ENCODE data around the gene ATL1.

ATL1 gene

DNA sequence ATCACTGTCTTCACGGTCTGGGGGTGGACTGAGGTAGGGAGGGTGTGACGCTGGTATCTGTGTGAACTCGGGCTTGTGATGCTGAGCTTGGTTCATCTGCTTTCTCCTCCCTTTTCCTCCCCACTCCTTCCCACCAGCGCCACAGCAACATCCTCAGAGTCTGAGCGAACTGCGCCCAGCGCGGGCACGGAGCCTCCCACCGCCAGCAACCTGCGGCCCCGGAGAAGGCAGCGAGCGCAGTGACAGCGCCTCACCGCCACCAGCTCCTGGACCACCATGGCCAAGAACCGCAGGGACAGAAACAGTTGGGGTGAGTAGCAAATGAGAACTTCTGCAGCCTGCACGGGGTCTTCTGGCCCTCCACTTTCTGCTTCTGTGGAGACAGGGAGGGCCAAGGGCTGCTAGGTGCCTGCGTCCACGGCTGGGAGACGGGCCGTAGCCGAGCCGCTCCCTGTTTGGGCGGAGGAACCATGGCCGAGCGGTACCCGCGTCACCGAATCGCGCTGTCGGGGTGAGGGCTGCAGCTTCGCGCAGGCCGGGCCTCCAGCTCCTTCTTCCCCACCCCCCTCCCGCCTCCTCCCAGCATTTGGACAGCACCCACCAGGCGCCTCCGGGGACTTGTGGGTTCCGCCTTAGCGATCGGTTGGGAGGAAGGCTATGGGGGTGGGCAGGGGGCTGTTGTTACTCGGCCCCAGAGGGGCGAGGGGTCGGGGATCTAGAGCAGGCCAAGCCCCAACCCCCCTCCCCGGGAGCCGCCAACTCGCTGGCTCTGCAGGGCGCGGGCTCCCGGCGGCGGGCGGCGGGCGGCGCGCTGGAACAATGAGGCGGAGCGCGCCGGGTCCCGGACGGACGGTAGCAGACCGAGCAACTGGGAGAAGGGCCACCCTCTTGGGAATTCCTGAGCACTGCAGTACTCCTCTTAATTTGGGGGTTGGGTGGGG lies at the start of gene ATL1:
Gene ATL1, plus strand, starts transcription at position 156 of the 941 bp plus-strand sequence. Its CDS starts 121 bp downstream, at position 277.
- DNase-seq: no peak

DNA sequence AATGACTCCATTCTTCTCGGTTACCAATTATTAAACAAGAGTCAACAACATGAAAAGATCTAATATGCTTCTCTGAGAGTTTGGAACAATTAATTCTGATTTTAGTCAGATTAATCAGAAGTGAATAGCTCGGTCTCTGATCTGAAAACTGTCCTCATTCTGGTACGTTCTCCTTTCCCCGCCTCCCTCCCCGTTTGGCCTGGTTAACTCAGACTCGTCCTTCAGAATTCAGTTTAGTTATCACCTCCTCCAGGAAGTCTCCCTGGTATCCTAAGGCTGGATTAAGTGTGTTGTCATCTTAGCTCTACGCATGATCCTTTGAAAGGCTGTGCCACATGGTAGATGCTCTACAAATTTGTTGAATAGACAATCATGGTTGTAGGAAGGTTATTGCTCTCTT lies 49.8 kb upstream of the ATL1 start:
- DNase-seq: no peak

GRCh38 chr14:50512463-50512862 lies 47.5 kb upstream of the ATL1 start:
- DNase-seq: no peak

DNA sequence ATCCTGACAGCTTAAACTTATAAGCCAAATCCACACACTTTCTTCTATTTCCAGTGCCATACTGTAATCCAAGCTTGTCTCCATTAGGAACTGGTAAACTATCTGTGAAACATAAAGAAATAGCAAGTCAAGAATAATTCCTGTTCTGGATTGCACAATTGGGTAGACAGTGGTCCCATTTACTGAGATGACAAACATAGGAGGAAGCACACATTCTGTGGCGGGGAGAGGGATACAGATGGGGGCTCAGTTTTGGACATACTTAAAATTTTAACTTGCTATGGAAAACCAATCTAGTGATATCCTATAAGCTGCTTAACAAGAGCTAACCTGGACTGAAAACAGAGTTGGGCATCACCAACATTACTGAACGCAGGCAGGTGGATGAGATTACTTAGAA lies 43.9 kb upstream of the ATL1 start:
- DNase-seq: no peak

DNA sequence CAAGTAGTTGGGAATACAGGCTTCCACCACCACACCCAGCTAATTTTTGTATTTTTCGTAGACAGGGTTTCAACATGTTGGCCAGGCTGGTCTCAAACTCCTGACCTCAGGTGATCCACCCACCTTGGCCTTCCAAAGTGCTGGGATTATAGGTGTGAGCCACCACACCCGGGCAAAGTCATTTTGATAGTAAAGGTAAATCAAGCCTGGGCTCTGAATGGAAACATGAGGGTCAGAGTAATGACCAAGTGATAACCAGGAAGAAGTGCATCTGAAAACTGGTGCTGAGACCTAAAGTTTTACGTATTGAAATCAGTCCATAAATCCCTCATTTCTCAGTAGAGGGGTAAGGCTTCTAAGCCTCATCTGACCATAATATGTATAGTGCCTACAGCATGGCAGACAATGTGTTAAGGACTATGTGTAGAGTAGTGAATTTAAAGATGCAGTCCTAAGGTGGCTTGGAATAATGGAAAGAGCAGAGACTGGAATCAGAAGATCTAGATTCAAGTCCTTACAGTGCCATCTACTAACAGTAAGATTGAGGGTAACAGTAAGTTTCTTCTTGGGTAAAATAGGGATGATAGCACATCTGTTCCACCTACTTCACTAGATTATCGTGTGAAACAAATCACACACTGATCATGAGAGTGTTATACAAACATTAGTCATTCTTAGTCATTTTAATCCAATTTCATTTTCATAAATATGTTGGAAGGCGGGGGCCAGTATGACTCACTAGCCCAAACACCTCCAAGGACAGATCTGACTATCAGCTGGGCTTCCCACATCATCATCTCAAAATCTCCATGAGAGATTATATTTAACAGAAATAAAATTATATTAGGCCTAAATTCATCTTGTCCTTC lies 38.8 kb upstream of the ATL1 start:
- no peak for DNase-seq

DNA sequence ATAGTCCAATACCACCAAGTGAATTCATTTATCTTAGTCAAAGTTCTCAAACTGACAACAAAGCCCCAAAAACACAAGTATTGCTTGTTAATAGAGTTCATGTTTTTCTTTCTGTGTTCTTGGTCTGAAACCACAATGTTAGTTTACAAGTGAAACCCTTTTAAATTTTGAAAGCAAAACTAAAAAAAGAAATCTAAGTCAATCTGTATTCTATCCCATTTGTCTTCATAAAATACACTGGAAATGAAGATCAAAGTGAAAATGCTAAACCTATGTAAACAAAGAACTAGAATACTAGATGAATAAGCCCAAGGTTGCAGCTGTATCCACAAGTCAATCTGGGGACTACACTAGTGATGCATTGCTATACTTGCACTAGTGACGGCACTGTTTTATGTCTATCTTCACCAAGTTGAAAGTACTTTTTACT lies 38.0 kb upstream of the ATL1 start:
- no peak for DNase-seq

DNA sequence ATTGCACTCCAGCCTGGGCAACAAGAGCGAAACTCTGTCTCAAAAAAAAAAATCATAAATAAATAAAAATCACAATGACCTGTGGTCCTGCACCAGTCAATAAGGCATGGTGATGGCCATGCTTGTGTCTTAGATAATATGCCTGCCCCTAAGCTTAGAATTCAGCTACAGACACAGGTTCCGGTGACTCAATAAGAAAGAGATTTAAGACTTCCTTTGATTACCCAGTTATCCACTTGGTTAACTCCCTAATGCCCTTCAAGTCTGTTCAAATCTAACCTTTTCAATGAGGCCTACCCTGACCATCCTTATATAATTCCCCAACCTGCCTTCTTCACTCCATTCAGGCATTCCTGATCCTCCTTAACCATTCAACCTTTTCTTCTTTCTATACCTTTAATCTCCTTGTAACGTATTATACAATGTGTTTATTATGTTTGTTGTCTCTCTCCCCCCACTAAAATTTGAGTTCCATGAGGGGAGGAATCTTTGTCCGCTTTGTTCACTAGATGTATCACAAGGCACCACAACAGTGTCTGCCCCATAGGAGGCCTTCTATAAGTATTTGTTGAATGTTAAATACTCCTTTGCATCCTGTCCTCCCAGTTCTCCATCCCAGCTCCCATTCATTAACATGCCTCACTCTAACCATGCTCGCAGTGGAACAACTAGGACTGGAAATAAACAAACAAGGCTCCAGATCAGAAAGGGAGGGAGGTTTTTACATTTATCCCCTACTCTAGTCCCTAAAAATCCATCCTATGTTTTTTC lies 36.5 kb upstream of the ATL1 start:
- no peak for DNase-seq

DNA sequence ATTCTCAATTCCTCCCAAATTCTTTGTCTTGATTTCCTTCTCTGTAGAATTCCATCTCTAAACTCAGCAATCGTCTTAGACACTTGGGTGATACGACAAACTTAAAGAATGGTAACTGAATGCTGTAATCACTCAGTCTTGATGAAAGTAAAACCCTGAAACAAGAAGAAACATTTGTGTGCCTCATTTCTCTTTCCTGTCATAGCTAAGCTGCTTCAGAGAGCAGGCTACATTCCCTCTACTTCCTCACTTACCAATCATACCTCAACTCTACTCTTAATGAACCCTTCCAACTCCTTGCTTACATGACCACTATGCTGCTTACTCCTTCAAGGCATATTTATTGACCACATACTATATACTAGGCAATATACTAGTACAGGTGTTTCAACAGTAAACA lies 35.9 kb upstream of the ATL1 start:
- DNase-seq: no peak

DNA sequence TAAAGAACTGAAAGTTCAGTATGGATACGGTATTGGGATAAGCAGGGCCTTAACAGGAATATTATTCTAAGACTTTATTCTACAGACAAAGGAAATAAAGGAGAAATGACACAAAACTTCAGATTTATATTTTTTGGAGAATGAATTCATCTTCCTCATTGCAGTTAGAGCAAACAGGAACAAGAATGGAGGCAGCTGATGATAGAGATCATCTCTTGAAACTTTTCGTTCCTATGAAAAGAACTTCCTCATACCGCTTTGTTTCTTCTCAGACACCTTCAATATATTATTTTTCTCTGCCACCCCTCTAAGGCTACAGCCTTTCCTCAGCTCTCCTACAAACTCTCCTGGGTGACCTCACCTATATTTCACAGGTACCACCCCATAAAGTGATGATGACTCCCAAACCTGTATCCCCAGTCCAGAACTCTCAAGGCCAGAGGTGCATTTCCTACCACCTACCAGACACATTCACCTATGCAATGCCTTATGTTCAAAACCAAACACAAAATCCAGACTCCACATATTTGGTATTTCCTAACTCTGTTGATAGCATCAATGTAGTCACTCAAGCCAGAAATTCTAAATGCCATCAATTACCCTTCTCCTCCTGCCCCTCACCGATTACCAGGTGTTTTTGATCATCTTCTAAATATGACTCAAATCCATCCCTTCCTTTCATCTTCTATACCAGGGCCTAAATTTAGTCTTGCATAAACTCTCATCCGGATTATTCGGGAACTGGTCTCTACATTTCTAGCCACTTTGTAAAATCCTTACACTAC lies 35.0 kb upstream of the ATL1 start:
- DNase-seq: no peak

DNA sequence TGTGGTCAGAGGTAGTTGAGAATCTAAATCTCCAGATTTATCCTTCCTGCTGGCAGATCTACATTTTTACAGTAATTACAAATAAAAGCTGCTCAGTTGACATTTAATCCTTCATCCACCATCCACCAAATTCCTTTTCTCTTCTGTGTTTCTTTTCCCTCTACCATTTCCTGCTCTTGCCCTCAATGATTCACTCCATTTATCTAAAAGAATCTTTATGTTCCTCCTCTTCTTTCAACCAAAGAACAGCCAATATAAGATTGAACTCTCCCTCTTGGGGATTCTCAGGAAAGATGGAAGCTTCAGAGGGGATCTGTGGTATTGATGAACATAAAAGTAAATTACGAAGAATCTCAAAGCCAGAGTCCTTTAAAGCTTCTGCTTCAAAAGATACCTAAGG lies 31.9 kb upstream of the ATL1 start:
- DNase-seq: no peak

DNA sequence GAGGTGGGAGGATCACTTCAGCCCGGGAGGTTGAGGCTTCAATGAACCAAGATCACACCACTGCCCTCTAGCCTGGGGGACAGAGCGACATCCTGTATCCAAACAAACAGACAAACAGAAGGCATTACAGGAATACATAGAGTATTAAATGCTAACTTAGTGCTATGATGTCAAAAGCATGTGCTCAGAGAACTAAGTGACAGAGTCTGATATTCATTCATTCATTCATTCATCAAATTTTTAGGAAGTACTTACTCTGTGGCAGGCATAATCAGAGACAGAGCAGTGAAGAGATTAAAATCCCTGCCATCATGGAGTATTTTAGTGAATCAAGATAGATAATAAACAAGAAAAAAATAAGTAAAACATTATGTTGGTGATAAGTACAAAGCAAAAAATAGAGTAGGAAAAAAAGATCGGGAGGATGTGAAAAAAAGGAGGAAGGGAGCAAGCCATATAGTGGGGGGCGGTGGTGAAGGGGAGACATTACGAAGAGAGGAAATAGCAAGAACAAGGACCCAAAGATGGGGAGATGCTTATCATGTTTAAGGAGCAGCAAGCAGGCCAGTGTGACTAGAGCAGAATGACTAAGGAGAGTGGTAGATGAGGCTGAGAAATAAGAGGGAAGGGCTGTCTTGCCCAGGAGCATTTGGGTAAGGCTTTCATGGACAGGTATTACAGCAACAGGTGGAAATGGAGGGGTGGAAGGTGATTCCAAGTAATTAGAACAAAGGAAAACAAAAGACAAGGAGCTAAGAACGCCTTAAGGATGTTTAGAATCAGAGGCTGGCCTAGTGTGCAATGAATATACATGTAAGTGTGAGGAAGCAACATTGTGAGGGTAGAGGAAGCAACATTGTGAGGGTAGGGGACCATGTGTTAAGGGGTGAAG lies 30.4 kb upstream of the ATL1 start:
- DNase-seq: no peak

GRCh38 chr14:50530358-50530757 lies 29.6 kb upstream of the ATL1 start:
- no peak for DNase-seq

GRCh38 chr14:50530794-50531365 lies 29.1 kb upstream of the ATL1 start:
- no peak for DNase-seq

- no peak for DNase-seq
These were observed 28.1 kb upstream of the ATL1 start for GRCh38 chr14:50531595-50532501.

DNA sequence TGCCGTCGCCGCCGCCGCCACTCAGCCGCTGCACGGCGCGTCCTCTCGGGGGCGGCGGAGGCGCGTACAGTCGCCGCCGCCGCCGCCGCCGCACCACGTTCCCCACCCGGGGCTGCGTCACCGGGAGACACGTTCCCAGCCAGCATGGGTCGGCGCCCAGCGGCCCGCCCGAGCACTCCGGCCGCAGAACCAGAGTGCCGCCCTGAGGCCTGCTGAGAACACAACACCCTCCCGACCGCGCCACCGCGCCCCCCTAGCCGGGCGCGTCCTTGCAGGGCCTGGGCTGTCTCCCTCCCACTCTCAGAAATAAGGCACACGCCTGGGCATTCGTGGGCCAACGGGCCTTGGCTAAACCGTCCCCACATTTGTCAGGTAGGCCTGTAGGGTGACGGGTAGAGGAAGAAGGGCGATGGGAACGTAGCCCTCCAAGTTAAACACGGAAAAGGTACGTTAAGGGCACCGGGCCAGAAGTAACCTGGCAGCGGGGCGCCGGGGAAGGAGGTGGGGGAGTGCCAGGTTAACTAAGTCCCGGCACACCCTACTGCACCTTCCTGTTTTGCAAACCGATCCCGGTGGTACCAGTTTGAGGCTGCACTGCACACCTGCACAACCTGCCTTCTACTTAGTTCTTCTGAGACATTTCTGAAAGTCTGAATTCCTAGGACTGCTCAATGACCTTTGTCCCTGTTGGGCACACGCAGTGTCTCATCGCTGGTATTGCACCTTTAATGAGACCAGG lies 27.3 kb upstream of the ATL1 start, which contains the start of gene MAP4K5:
Gene MAP4K5, minus strand, starts transcription at position 68 of the 739 bp plus-strand sequence. CDS start 520 bp downstream, outside the sequence.
- DNase-seq: peak; percentile 54

- no peak for DNase-seq
These were observed 26.7 kb upstream of the ATL1 start for GRCh38 chr14:50533241-50533705.

DNA sequence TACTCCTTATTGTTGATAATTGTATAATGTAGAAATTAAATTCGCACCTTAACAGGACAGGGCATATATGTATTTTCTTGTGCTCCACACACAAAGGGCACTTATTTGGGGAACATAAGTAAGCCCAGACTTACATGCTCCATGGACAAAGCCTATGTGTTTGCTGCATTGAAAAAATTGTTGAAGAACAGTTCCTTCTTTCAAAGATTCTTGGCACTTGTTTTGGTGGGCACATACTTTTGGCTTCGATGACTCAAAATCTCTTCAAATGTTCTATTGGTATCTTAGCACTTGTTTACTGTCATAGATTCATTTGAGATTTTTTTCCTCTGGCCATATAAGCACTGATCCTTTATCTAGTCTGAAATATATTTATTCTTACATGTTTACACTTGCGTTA lies 26.1 kb upstream of the ATL1 start:
- no peak for DNase-seq

GRCh38 chr14:50534416-50534815 lies 25.5 kb upstream of the ATL1 start:
- DNase-seq: no peak

DNA sequence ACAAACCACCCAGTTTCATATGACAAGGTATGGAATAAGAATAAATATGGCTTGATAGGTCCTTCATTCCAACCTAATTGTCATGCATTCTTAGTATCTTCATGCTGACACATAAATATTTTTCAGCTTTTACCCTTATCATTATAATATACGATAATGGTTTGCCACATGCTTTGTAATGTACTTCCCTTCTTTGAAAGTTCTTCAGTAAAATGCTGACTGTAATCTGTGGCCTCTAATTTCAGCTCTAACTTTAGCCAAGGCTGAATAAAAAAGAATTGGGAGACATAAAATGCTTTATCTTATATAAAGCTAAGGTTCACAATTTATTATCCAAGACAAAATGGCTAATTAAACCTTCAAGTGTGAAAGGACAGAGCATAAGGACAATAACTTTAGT lies 24.9 kb upstream of the ATL1 start:
- no peak for DNase-seq
